ENCODE results near the gene ANKS1B.

GRCh38 chr12:99157946-99158345 lies 826.8 kb downstream of the ANKS1B start:
- TF ChIP-seq CREB5 (CRISPR knock-in tag; IDR thresholded peaks at IDR 0.05; ENCODE audit: low read depth) (no peak), ISL1 (CRISPR knock-in tag; IDR thresholded peaks at IDR 0.05) (no peak), ZC3H10 (CRISPR knock-in tag; IDR thresholded peaks at IDR 0.05) (no peak), OSR1 (CRISPR knock-in tag; IDR thresholded peaks at IDR 0.05) (no peak), GLIS3 (CRISPR knock-in tag; IDR thresholded peaks at IDR 0.05) (no peak), ARNTL (CRISPR knock-in tag; IDR thresholded peaks at IDR 0.05; ENCODE audit: borderline replicate concordance, low read depth) (no peak), CSDC2 (CRISPR knock-in tag; IDR thresholded peaks at IDR 0.05) (no peak)
